Smooth muscle cell (in vitro differentiated cells): ENCODE results near the gene MGAT2. TPM values are rescaled to one million over a fixed set of nuclear protein-coding genes. Genes with fewer than 3 reads are reported as not detected.

Experiments used
- DNase-seq: peaks from one replicate; lab custom pipeline; 2025; ENCODE audit not compliant: unreplicated experiment; lab: John Stamatoyannopoulos, UW
- H2AFZ ChIP-seq: fragments of 200-600 bp; sonication (generic); 2 replicates; pipeline ENCODE4 v1.6.0; 2016; ENCODE audit warnings: antibody characterized with exemption, low read depth, mild to moderate bottlenecking
- H3F3A ChIP-seq: fragments of 200-600 bp; sonication (generic); 2 replicates; pipeline ENCODE4 v1.6.0; 2017; ENCODE audit warnings: antibody characterized with exemption, low read depth
- H3K27ac ChIP-seq: fragments of 200-600 bp; sonication (generic); 2 replicates; pipeline ENCODE4 v1.5.1; 2016; ENCODE audit warnings: low read depth, mild to moderate bottlenecking
- H3K27me3 ChIP-seq: fragments of 200-600 bp; sonication (generic); 2 replicates; pipeline ENCODE4 v1.6.1; 2016; ENCODE audit warnings: low read depth, mild to moderate bottlenecking
- H3K36me3 ChIP-seq: fragments of 200-600 bp; sonication (generic); 2 replicates; pipeline ENCODE4 v1.5.1; 2016; ENCODE audit warnings: low read depth
- H3K4me1 ChIP-seq: fragments of 200-600 bp; sonication (generic); 2 replicates; pipeline ENCODE4 v1.5.1; 2016; ENCODE audit warnings: low read depth
- H3K4me2 ChIP-seq: fragments of 200-600 bp; sonication (generic); 2 replicates; pipeline ENCODE4 v1.6.0; 2016; ENCODE audit warnings: mild to moderate bottlenecking
- H3K4me3 ChIP-seq: fragments of 200-600 bp; sonication (generic); 2 replicates; pipeline ENCODE4 v1.5.1; 2016; ENCODE audit warnings: mild to moderate bottlenecking
- H3K79me2 ChIP-seq: fragments of 200-600 bp; sonication (generic); 2 replicates; pipeline ENCODE4 v1.6.0; 2016; ENCODE audit warnings: low read depth, mild to moderate bottlenecking
- H3K9ac ChIP-seq: fragments of 200-600 bp; sonication (generic); 2 replicates; pipeline ENCODE4 v1.6.0; 2016; ENCODE audit warnings: low read depth
- H3K9me3 ChIP-seq: fragments of 200-600 bp; sonication (generic); replicated peaks from 2 replicates; pipeline ENCODE4 v1.5.1; 2016; ENCODE audit warnings: low read depth
- H4K20me1 ChIP-seq: fragments of 200-600 bp; sonication (generic); 2 replicates; pipeline ENCODE4 v1.6.0; 2016; ENCODE audit warnings: low read depth
- CTCF ChIP-seq: fragments of 200-600 bp; sonication (generic); IDR thresholded peaks from 2 replicates; pipeline ENCODE4 v1.5.1; 2017; ENCODE audit warnings: borderline replicate concordance, mild to moderate bottlenecking, antibody characterized with exemption; ENCODE audit not compliant: insufficient read depth, poor library complexity, severe bottlenecking
- WGBS: methylation state at CpG from one replicate; pipeline ENCODE4 v1.1.7; 2016; ENCODE audit warnings: low lambda C conversion rate; 5-methylcytosine and 5-hydroxymethylcytosine counted together
- polyA plus RNA-seq: library from polyadenylated mRNA; unstranded; fragments of >200 nt; fragmentation: Nextera tagmentation; extraction: Ambion mirVana; gene quantifications from 2 replicates; pipeline ENCODE4 v1.2.1, GENCODE V29; 2016
- total RNA-seq: library from RNA; depleted of rRNA; stranded (reverse); fragments of >200 nt; gene quantifications from 2 replicates; pipeline ENCODE4 v1.2.3, GENCODE V29; 2014

The MGAT2 gene
- total and polyA plus RNA-seq, 2 experiments from 2014 or later, result 41.0 to 50.9 TPM

DNA sequence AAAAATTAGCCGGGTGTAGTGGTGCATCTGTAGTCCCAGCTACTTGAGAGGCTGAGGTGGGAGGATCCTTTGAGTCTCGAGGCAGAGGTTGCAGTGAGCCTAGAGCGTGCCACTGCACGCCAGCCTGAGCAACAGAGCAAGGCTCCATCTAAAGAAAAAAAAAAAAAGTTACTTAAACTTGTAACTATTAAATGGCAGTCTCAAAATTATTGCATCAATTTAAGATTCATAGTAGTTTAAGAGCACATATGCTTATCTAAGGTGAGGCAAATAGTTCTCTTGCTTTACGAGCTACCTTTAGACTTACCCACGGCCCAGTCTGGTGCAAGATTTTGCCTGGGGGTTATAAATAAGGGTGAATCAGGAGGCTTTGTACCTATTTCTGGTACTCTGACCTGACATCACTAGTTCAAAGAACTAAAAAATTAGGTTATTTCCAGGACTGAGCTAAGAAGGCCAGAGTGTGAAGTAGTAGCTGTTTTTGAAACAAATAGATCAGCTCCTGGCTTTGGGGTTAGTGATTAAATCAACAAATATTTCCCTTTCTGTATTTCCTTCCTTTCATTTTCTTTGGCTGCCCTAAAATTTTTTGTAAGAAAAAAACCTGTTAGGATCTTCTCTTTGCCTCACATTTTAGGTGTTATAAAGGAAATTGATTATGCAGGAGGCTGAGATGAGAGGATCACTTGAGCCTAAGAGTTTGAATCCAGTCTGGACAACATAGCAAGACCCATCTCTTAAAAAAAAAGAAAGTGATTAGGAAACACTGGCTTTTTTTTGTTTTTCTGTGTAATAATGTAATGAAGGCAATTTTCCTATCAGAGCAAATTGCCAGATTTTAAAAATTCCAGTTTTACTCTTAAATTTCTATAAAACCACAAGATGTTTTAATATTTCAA lies 3.6 kb downstream of the MGAT2 start:
- peaks cover 11% of the 10 kb centered on the region for H3F3A ChIP-seq
- H2AFZ ChIP-seq, result no peak overlapping the region
- TF ChIP-seq CTCF, result no peak
- peaks cover 49% of the 10 kb centered on the region for H4K20me1 ChIP-seq
- H3K9me3 ChIP-seq, result no peaks in the 10 kb centered on the region
- H3K4me2 ChIP-seq, result peak overlapping the region; percentile 98
- no peaks in the 10 kb centered on the region for H3K27me3 ChIP-seq
- H3K4me1 ChIP-seq, result peaks cover 26% of the 10 kb centered on the region
- no peak overlapping the region for H3K4me3 ChIP-seq
- H3K36me3 ChIP-seq, result peaks cover 5% of the 10 kb centered on the region
- H3K79me2 ChIP-seq, result peaks cover 60% of the 10 kb centered on the region
- H3K27ac ChIP-seq, result peak overlapping the region; percentile 15
- no peak for DNase-seq
- WGBS, result 83% methylated on average over 6 of the region's 6 CpGs
- H3K9ac ChIP-seq, result no peak overlapping the region

DNA sequence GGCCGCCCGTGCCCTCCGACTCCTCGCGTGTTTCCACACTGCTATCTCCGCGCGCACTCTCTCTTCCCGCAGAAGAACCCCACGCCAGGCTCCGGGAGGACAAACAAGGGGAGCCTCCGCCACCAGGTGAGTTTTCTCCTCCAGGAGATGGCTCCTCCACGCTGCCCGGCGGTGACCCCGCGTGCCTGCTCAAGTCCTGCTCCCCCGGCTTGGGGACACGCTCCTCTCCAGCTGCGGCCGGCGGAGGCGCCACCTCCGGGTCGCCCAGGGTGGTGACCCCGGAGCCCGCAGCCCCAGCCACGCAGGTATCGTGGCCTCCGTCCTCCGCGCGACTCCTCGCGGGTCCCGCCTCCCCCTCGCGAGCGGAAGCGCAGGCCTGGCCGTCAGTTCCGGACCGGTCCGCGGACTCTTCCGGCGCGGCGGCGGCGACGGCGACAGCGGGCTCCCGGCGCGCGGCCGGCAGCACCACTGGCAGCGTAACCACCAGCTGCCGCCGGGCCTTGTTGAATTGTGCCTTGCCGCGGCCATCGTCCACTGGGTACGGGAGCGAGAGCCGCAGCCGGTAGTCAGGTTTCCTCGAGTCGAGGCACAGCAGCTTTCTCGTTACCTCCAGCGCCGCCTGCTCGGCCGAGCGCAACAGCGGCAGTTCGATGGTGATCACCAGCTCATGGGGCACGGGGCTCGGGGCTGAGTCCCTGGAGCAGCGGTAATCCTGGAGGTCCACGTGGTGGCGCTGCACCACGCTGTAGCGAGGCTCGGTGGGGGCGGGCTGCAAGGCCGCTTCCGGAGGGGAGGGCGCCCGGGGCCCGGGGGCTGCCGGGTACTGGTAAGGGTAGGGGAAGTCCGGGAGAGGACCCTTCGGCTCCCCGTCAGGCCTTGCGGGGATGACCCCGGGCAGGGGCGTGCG lies 13.3 kb downstream of the MGAT2 start:
- Histone ChIP-seq H3K4me2 (peak overlapping the region; percentile 100), H3K27me3 (no peaks in the 10 kb centered on the region), H3K27ac (peak overlapping the region; percentile 100), H2AFZ (peak overlapping the region; percentile 98), H3K79me2 (peaks cover 72% of the 10 kb centered on the region), H3K4me1 (peaks cover 9% of the 10 kb centered on the region), H3K4me3 (peak overlapping the region; percentile 62), H3F3A (peaks cover 12% of the 10 kb centered on the region), H3K9me3 (no peaks in the 10 kb centered on the region), H3K36me3 (no peaks in the 10 kb centered on the region), H4K20me1 (peaks cover 29% of the 10 kb centered on the region), H3K9ac (peak overlapping the region; percentile 97)
- 1% methylated on average over 94 of the region's 101 CpGs for WGBS
- peak; percentile 82 for DNase-seq
- peak; percentile 85 for TF ChIP-seq CTCF

DNA sequence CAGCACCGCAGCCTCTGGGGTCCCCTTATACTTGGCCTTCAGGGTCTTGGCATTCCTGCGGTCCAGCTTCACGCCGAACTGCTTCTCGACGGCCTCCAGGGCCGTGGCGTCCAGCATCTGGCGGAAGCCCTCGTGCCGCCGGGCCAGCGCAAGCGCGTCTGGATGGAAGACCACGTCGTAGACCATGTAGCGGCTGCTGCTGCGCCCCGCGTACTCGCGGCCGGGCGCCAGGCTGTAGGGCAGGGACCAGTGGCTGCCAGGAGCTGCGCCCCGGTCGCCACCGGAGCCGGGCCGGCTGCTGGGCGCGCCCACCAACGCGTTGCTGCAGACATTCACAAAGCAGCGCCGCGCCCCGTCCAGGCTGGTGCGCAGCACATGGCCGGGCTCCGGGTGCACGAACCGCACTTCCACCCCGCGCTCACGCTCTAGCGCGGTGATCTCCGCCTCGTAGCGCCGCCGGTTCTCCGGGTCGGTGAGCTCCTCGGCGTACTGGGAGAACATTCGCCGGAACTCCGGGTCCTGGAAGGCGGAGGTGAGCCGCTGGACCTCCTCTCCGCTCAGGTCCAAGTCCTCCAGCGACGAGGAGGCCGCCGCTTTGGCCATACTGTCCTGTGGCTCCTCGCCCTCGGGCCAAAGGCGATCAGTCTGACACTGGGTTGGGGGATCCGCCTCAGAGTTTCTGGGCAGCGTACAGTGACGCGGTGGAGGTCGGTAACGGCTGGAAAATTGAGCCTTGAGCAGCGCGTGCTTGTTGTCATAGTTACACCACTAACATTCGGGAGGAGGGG lies 14.1 kb downstream of the MGAT2 start, which contains the start of gene DNAAF2:
TSS of gene DNAAF2 (minus strand) at position 698 of the 788 bp plus-strand sequence. CDS start at position 603, 95 bp downstream.
- TF ChIP-seq CTCF, result no peak
- H3K4me2 ChIP-seq, result peak within 1 kb of the TSS; percentile 100
- no peaks in the 10 kb centered on the region for H3K27me3 ChIP-seq
- no peaks in the 10 kb centered on the region for H3K9me3 ChIP-seq
- DNase-seq, result peak; percentile 76
- peaks cover 9% of the 10 kb centered on the region for H3K4me1 ChIP-seq
- H3K27ac ChIP-seq, result peak within 1 kb of the TSS; percentile 100
- peaks cover 20% of the 10 kb centered on the region for H4K20me1 ChIP-seq
- H2AFZ ChIP-seq, result peak within 1 kb of the TSS; percentile 98
- no peaks in the 10 kb centered on the region for H3K36me3 ChIP-seq
- peak within 1 kb of the TSS; percentile 97 for H3K9ac ChIP-seq
- H3F3A ChIP-seq, result peaks cover 12% of the 10 kb centered on the region
- peak within 1 kb of the TSS; percentile 62 for H3K4me3 ChIP-seq
- under 1% methylated on average over 79 of the region's 80 CpGs for WGBS
- H3K79me2 ChIP-seq, result peaks cover 72% of the 10 kb centered on the region
